Smooth muscle cell (in vitro differentiated cells): ENCODE data around the gene WNT9B. TPM values are rescaled to one million over a fixed set of nuclear protein-coding genes. Genes with fewer than 3 reads are reported as not detected.
A peak's percentile ranks its signal among the peaks of the same experiment; 100 is the strongest.

Experiments
- DNase-seq: peaks from one replicate; lab custom pipeline; 2025; ENCODE audit not compliant: unreplicated experiment; lab: John Stamatoyannopoulos, UW
- H2AFZ ChIP-seq: fragments of 200-600 bp; sonication (generic); 2 replicates; pipeline ENCODE4 v1.6.0; 2016; ENCODE audit warnings: antibody characterized with exemption, low read depth, mild to moderate bottlenecking
- H3F3A ChIP-seq: fragments of 200-600 bp; sonication (generic); 2 replicates; pipeline ENCODE4 v1.6.0; 2017; ENCODE audit warnings: antibody characterized with exemption, low read depth
- H3K27ac ChIP-seq: fragments of 200-600 bp; sonication (generic); 2 replicates; pipeline ENCODE4 v1.5.1; 2016; ENCODE audit warnings: low read depth, mild to moderate bottlenecking
- H3K27me3 ChIP-seq: fragments of 200-600 bp; sonication (generic); 2 replicates; pipeline ENCODE4 v1.6.1; 2016; ENCODE audit warnings: low read depth, mild to moderate bottlenecking
- H3K36me3 ChIP-seq: fragments of 200-600 bp; sonication (generic); 2 replicates; pipeline ENCODE4 v1.5.1; 2016; ENCODE audit warnings: low read depth
- H3K4me1 ChIP-seq: fragments of 200-600 bp; sonication (generic); 2 replicates; pipeline ENCODE4 v1.5.1; 2016; ENCODE audit warnings: low read depth
- H3K4me2 ChIP-seq: fragments of 200-600 bp; sonication (generic); 2 replicates; pipeline ENCODE4 v1.6.0; 2016; ENCODE audit warnings: mild to moderate bottlenecking
- H3K4me3 ChIP-seq: fragments of 200-600 bp; sonication (generic); 2 replicates; pipeline ENCODE4 v1.5.1; 2016; ENCODE audit warnings: mild to moderate bottlenecking
- H3K79me2 ChIP-seq: fragments of 200-600 bp; sonication (generic); 2 replicates; pipeline ENCODE4 v1.6.0; 2016; ENCODE audit warnings: low read depth, mild to moderate bottlenecking
- H3K9ac ChIP-seq: fragments of 200-600 bp; sonication (generic); 2 replicates; pipeline ENCODE4 v1.6.0; 2016; ENCODE audit warnings: low read depth
- H3K9me3 ChIP-seq: fragments of 200-600 bp; sonication (generic); replicated peaks from 2 replicates; pipeline ENCODE4 v1.5.1; 2016; ENCODE audit warnings: low read depth
- H4K20me1 ChIP-seq: fragments of 200-600 bp; sonication (generic); 2 replicates; pipeline ENCODE4 v1.6.0; 2016; ENCODE audit warnings: low read depth
- CTCF ChIP-seq: fragments of 200-600 bp; sonication (generic); IDR thresholded peaks from 2 replicates; pipeline ENCODE4 v1.5.1; 2017; ENCODE audit warnings: borderline replicate concordance, mild to moderate bottlenecking, antibody characterized with exemption; ENCODE audit not compliant: insufficient read depth, poor library complexity, severe bottlenecking
- WGBS: methylation state at CpG from one replicate; pipeline ENCODE4 v1.1.7; 2016; ENCODE audit warnings: low lambda C conversion rate; 5-methylcytosine and 5-hydroxymethylcytosine counted together
- polyA plus RNA-seq: library from polyadenylated mRNA; unstranded; fragments of >200 nt; fragmentation: Nextera tagmentation; extraction: Ambion mirVana; gene quantifications from 2 replicates; pipeline ENCODE4 v1.2.1, GENCODE V29; 2016
- total RNA-seq: library from RNA; depleted of rRNA; stranded (reverse); fragments of >200 nt; gene quantifications from 2 replicates; pipeline ENCODE4 v1.2.3, GENCODE V29; 2014

Gene WNT9B
- total and polyA plus RNA-seq, 2 experiments from 2014 or later, result not detected

- no peaks in the 10 kb centered on the region for H3K9me3 ChIP-seq
- no peaks in the 10 kb centered on the region for H4K20me1 ChIP-seq
- H3K4me1 ChIP-seq, result no peaks in the 10 kb centered on the region
- no peak overlapping the region for H3K27ac ChIP-seq
- no peak overlapping the region for H3K4me3 ChIP-seq
- peaks cover 10% of the 10 kb centered on the region for H3K27me3 ChIP-seq
- H3K36me3 ChIP-seq, result no peaks in the 10 kb centered on the region
- 100% methylated on average over 3 of the region's 3 CpGs for WGBS
- H3K79me2 ChIP-seq, result no peaks in the 10 kb centered on the region
- H2AFZ ChIP-seq, result no peak overlapping the region
- no peak overlapping the region for H3K9ac ChIP-seq
- no peaks in the 10 kb centered on the region for H3F3A ChIP-seq
- TF ChIP-seq CTCF, result peak; percentile 61
- H3K4me2 ChIP-seq, result no peak overlapping the region
- DNase-seq, result no peak
Measured at GRCh38 chr17:46842835-46843234, 8.5 kb upstream of the WNT9B start.

GRCh38 chr17:46847204-46848191 lies 3.9 kb upstream of the WNT9B start:
- 83% methylated on average over 7 of the region's 8 CpGs for WGBS
- no peak overlapping the region for H2AFZ ChIP-seq
- no peak for TF ChIP-seq CTCF
- H3K27me3 ChIP-seq, result peaks cover 33% of the 10 kb centered on the region
- H3K79me2 ChIP-seq, result no peaks in the 10 kb centered on the region
- H3K27ac ChIP-seq, result no peak overlapping the region
- no peaks in the 10 kb centered on the region for H3K9me3 ChIP-seq
- H3K4me1 ChIP-seq, result no peaks in the 10 kb centered on the region
- H3K9ac ChIP-seq, result no peak overlapping the region
- no peak overlapping the region for H3K4me3 ChIP-seq
- no peaks in the 10 kb centered on the region for H4K20me1 ChIP-seq
- H3F3A ChIP-seq, result no peaks in the 10 kb centered on the region
- no peaks in the 10 kb centered on the region for H3K36me3 ChIP-seq
- H3K4me2 ChIP-seq, result no peak overlapping the region
- no peak for DNase-seq

- no peaks in the 10 kb centered on the region for H3K79me2 ChIP-seq
- no peak overlapping the region for H3K4me2 ChIP-seq
- peaks cover 33% of the 10 kb centered on the region for H3K27me3 ChIP-seq
- no peak overlapping the region for H3K4me3 ChIP-seq
- no peak overlapping the region for H3K27ac ChIP-seq
- H3F3A ChIP-seq, result no peaks in the 10 kb centered on the region
- TF ChIP-seq CTCF, result no peak
- no peak overlapping the region for H3K9ac ChIP-seq
- H2AFZ ChIP-seq, result no peak overlapping the region
- no peaks in the 10 kb centered on the region for H3K9me3 ChIP-seq
- H4K20me1 ChIP-seq, result no peaks in the 10 kb centered on the region
- no peaks in the 10 kb centered on the region for H3K4me1 ChIP-seq
- WGBS, result 89% methylated on average over 6 of the region's 6 CpGs
- DNase-seq, result no peak
- H3K36me3 ChIP-seq, result no peaks in the 10 kb centered on the region
Measured at GRCh38 chr17:46848534-46848933, 2.8 kb upstream of the WNT9B start.
